Right forelimb (tissue), 1 donor: ENCODE results near the gene TYMP.

Experiments
- DNase-seq: peaks from one replicate; pipeline ENCODE4 v3.0.0-alpha.2; 2018

TYMP gene, protein sequence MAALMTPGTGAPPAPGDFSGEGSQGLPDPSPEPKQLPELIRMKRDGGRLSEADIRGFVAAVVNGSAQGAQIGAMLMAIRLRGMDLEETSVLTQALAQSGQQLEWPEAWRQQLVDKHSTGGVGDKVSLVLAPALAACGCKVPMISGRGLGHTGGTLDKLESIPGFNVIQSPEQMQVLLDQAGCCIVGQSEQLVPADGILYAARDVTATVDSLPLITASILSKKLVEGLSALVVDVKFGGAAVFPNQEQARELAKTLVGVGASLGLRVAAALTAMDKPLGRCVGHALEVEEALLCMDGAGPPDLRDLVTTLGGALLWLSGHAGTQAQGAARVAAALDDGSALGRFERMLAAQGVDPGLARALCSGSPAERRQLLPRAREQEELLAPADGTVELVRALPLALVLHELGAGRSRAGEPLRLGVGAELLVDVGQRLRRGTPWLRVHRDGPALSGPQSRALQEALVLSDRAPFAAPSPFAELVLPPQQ

DNA sequence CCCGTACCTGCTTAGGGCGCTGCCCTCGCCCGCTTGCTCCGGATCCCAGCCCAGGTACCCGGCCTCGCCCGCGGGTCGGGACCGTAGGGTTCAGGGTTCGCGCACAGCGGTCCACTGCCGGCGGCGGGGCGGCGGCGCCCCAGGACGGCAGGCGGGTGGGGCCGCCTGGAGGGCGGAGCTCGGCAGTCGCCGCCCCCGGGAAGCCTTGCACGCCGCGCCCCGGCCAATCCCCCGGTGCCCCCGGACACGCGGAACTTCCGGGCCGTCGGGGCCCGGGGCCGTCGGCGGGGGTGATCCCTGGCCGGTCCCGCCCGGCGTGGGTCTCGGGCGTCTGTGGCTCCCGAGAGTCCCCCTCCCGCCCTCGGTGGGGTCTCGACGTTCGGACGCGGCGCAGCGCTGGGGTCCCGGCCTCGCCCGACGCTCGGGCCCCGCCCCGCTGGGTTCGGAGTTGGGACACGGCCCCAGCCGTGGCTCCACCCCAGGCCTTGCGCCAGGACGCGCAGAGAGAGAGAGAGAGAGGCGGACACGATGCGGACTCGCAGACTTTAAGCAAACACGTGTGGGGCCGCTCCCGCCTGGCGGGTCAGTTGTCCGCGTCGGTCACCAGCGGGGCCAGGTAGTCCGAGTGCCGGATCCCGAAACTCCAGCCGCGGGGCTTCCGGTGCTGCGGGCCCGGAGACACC is at the start of gene TYMP:
Gene TYMP (minus strand): TSS at position 116 of the 683 bp plus-strand sequence. CDS start 303 bp downstream, outside the sequence.
- peak; percentile 79 for DNase-seq

DNA sequence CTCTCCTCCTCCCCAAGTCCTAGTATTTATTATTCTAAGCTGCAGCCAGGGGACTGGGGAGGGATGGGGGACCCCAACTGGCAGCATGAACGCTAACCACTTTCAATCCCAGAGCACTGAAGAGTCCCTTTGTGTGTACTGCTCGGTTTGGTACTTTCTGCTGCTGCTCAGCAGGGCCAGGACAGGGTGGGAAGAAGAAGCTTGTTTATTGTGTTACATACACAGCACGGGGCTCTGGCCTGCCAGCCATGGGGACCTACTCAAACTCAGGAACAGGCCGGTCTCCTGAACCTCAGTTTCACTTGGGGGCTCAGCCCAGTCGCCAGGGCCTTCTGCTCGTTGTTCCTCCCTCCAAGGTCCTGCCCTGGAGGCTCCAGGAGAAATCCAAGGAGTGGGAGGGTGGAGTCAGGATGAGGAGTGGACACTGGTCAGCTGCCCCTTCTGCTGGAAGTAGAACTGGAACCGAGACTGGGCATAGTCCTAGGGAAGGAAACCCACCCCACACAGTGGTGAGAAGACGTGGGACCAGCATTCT is 49.0 kb upstream of the TYMP start:
- DNase-seq: no peak

DNA sequence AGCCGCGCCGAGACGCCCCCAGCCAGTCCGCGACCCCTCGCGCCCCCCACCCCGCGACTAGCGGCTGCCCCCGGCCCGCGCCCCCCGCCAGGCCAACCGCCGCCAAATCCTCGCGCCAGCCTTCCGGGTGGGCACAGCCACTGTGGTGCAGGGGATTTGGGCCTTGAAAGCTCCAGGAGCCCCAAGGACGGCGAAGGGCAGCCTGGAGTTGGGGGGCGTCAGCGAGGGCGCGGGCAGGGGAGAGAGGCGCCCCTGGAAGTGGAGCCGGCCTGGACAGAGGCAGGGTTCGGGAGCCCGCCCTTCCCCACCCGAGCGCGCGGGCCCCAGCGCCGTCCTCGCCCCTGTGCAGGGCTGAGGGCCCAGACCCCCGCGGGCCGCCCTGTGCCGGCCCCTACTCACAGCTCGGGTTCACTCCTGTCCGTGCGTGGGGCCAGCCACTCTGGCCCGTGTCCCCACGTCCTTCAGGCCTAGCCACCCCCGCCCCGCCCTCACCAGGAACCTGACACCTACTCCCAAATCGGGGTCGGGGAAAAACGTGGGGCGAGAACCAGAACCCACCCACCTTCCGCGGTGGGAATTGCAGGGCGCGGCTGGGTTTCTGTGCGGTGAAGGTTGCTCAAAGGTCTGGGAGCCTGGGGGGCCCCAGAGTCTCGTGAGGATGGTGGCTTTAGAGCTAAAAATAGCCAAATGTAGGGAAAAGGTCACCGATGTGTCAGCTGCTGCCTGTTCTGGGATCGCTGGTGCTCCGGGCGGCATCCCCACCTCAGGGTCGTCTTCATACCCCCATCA is 48.4 kb upstream of the TYMP start, which contains the start of gene CPT1B:
Gene CPT1B (minus strand): TSS at position 441 of the 789 bp plus-strand sequence. CDS start 512 bp downstream, outside the sequence.
- DNase-seq: no peak

DNA sequence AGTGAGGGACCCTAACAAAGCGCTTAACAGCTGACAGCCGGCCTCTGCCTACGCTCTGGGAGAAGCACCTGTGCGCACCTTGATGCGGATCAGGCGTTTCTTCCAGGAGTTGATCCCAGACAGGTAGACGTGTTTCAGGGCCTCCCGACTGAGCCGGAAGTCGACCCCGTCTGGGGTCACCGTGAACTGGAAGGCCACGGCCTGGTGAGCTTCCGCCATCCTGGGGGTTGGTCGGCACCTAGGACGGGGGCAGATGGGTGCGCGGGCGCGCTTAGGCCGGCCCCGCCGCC is 47.8 kb upstream of the TYMP start:
- DNase-seq: no peak

DNA sequence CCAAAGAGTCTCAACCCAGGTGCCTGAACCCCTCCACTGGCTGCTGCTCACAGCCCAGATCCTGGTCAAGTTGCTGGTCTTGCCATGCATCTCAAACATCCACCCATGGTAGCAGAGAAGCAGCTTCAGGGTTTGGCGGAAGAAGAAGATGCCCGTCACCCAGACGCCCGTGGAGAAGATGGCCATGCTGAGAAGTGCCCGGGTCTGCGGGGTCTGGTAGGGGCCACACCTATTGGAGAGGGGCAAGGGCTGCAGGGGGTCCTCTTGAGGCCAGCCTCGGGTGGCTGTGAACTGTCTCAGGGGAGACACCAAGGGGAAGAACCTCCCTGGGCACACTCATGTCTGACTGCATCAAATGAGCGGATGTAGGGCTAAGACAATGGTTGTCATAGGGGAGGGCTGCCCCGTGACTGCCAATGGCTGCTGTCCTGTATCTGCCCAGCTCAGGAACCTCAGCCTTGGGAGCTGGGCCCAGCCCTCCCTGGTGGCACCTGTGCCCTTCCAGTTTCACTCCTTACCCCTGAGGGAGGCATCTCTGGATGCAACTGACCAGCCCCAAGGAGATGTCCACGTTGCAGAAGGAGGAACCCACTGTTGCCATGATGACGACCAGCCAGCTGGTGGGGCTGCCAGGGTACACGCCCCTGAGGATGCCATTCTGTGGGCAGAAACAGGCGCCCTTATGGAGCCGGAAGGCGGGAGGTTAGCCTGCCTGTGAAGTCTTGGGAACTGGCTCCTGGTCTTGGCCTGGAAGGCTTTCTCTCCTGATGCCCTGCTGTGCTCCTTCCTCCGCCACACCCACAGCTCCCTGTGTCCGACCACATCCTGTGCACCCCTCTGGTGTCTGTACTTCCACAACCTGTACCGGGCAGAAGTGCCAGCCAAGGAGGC is 47.2 kb upstream of the TYMP start:
- DNase-seq: no peak

DNA sequence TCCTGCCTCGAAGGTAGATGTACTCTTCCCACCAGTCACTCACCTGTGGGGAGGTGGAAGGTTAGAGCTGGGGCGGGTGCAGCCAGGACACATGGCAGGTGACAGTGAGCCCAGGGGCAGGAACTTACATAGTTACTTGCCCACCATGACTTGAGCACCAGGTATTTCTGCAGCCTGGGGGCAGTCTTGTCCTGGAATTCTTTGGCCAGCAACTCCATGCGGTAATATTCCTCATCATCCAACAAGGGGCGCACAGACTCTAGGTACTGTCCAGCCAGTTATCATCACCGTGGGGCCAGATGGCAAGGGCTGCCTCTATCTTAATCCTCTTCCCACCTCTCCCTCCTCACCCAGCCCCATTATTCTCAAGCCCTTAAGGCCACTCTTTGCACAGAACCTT is 46.3 kb upstream of the TYMP start:
- DNase-seq: no peak

DNA sequence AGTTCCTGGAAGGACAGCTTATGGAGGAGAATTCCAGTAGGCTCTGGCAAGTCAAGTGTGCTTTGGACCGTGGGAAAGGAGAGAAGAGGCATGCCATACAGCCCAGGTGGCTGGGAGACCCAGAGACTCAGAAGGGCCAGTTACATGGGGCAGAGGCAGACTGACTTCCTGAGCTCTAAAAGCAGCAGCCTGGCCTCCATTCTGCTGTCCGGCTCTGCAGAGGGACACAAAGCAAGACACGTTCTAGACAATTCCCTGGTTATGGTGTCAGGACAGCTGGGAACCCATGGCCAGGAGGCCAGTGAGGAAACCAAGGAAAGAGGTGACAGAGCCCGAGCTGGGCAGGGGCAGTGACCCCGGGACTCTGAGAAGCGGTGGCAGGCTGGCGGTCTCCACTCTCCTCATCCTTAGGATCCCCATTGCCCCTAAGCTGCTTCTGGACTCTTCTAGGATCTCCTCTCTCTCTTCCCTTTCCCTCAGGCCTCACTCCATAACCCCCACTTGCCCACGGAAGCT is 45.7 kb upstream of the TYMP start:
- DNase-seq: no peak

DNA sequence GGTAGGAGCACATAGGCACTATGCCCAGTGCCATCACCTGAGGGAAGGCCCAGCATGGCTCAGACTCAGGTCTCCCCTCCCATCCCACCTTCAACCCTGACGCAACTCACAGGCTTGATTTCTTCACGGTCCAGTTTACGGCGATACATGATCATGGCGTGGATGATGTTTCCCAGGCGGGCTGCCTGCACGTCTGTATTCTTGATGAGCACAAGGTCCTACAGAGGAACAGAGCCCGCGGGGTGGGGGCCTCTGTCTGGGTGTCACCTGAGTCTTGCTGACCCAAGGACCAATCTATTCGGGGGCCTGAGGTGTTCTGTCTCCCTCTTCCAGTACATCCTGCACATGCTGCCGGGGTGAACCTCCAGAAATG is 44.6 kb upstream of the TYMP start:
- DNase-seq: no peak

DNA sequence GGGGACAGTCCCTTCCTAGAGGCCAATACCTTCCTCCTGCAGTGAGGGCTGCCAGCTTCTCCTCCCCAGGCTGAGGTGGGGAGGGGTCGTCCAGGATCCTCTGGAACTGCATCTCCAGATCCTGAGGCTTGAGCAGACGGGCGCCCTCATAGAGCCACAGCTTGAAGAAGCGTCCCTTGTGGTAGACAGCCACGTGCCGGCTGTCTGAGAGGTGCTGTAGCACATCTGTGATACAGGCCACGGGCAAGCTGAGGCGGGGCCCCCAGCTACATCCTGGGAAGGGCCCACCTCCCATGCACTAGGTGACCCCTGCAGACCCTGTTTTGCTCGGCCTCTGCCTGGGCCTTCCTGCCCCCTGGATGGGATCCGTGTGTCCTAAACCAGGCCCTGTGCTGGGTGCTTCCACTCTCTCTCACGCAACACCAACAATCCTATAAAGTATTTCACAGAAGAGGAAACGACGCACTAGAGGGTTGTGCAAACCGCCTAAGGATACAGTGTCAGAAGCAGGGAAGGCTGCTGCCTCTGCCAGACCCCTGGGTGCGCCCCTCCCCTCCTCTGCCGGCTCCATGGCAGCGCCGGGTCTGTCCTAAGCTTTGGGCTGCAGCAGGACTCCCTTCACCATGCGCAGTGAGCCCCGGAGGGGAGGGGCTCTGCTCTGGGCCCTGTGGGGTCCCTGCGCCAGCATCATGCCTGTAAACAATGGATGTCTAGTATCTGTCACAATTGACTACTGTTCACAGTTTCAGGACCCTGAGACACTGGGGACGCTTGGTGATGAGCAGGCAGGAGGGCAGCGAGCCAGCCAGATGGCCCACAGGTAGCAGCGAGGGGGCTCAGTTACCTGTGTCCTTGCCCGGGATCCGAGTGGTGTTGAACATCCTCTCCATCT is 43.9 kb upstream of the TYMP start:
- no peak for DNase-seq

DNA sequence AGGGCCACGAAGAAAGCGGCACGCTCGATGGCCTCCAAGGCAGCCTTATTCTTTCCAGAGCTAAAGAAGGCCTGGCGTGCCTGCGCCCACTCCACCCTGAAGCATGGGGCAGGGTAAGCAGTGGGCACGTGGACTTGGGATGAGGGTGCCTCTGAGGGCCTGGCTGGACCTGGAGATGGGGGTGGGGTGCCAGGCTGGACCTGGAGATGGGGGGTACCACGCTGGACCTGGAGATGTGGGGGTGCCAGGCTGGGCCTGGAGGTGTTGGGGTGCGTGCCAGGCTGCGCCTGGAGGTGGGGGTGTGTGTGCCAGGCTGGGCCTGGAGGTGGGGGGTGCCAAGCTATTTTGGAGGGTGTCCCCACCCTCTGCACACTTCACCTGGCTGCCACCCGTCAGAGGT is 43.2 kb upstream of the TYMP start:
- no peak for DNase-seq

DNA sequence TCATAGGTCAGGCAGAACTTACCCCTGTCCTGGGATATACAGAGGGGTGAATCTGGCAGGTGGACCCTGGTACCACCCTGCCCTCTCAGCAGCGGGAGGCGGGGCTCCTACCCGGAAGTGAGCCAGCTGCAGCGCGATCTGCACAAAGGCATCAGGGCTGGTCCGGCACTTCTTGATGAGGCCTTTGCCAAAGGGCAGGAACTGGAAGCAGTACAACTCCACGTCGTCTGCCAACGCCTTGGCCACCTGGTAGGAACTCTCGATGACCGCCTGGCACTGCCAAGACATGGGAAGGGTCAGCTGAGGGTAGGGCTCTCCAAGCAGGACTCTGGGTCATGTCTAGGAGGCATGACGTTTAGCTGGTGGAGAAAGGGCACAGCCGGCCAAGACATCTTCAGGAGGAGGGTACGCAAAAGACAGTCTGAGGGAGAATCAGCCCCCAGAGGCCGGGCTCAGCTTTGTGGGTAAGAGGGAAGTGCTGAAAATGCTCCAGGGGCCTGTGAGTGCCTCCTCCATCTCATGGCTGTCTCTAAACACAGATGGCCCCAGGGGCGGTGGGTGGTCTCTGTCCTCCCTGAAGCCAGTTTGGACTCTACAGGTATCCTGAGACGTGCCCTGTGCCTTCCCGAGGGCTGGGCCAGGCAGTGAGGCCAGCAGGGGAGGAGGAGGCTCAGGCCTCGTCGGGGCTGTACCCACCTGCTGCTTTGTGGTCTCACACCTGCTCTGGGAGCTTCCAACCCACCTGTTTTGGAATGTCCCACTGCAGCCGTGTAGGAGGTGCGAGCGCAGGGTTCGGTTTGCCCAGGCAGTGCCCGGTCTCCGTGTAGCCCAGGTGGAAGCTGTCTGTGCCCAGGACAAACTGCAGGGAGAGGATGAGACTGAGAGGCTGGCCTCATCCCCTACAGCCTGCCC is 41.7 kb upstream of the TYMP start:
- DNase-seq: no peak

DNA sequence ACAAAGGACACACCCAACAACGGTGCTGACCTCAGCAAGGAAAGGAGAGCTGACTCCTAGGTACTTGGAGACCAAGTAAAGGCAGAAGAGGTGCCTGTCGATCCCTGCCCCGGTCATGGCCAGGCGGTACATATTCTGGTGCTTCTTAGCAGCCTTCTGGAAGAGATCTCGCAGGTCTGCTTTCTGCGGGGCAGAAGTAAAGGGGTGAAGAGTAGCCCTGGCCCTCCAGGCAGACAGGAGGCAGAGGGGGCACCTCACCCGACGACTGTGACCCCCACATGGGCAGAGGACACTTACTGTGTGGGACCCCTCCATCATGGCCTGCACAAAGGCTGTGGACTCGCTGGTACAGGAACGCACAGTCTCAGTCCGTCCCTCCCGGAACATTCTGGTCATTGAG is 41.0 kb upstream of the TYMP start:
- no peak for DNase-seq

DNA sequence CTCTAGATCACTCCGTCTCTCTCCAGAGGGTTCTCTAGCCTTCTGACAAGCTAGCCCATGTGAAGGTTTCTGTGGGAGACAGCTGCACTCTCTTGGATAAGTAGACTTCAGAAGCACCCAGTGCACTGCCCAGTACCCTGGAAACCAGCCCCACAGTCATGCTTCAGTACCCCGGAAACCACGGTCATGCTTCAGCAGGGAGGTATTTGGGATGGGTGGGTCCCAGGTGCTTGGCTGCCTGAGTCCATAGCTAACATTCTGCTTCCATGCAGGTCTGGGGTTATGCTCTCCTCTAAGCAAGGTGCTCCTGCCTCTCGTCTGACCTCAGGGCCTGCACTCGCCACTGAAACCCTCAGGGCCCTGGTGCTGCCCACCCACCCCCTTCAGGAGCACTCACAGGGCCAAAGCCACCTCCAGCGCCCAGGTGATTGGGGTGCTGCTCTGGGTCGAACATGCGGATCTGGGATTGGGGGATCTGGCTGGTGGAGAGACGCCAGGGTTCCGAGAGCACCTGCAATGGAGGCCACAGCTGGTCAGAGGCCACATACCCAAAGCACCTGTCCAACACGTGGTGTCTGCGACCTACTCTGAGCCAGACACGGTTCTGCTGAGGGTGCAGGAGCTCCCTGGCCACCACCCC is 40.2 kb upstream of the TYMP start:
- DNase-seq: no peak

DNA sequence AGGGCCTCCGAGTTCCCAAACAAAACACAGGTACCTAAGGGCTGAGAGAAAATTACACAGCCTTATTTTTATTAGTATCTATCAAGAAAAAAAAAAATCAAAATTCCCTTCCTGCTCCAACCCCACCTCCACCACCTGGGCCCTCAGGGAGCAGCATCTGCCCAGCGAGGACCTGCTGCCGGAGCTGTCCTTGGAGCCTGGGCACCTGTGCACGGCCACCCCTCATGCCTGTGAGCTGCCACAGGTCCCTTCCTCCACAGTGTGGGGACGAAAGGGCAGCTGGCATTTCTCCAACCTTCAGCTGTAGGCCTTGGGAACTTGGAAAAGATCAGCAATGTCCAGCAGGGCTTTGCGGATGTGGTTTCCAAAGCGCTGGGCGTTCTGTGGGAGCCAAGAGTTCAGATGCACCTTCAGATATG is 39.2 kb upstream of the TYMP start:
- DNase-seq: no peak

DNA sequence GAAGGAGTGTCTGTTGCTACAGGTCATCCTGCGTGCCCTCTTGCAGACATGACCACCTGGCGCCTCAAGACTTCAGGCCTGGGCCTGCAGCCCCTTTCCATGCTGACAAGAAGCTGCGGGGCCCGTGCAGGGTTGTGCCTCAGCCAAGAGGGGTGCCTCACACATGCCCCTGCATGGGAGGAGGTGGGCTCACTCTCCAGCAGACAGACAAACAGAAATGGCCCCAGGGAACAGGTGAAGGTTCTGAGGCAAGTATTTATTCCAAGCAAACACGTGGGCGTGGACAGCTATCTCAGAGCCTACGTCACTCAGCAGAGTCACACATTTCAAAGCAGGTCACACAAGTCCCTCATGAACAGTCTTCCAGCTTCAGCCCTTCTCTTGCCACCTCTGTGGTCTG is 38.8 kb upstream of the TYMP start:
- no peak for DNase-seq

DNA sequence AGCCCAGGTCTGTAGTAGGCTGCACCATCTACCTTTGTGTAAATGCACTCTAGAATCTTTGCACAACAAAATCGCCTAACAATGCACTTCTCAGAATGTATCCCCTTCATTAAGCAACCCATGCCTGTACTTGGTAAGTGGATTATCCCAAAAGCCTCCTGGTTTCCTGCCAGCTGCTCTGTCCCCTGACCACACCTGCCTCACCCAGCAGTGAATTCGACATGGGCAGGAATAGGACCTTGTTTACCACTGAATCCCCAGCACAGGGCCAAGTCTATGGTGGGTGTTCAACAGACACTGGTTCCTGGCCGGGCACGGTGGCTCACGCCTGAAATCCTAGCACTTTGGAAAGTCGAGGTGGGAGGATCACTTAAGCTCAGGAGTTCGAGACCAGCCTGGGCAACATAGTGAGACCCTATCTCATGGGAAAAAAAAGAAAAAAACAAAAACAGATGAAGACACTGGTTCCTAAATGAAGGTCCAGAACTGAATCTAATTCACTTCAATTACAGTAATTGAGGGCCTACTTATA is 38.0 kb upstream of the TYMP start:
- DNase-seq: no peak

DNA sequence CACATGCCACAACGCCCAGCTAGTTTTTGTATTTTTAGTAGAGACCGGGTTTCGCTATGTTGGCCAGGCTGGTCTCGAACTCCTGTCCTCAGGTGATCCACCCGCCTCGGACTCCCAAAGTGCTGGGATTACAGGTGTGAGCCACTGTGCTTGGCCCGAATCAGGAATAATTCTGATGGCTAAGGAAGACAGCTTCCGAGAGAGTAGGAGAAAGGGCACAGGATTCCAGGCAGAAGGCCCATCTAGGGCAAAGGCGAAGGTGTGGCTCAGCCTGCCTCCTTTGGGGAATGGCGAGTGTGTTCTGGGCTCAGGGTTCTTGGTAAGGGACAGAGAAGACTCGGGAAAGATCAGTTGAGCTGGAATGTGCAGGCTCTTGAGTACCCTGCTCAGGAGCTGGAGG is 34.5 kb upstream of the TYMP start:
- DNase-seq: no peak

DNA sequence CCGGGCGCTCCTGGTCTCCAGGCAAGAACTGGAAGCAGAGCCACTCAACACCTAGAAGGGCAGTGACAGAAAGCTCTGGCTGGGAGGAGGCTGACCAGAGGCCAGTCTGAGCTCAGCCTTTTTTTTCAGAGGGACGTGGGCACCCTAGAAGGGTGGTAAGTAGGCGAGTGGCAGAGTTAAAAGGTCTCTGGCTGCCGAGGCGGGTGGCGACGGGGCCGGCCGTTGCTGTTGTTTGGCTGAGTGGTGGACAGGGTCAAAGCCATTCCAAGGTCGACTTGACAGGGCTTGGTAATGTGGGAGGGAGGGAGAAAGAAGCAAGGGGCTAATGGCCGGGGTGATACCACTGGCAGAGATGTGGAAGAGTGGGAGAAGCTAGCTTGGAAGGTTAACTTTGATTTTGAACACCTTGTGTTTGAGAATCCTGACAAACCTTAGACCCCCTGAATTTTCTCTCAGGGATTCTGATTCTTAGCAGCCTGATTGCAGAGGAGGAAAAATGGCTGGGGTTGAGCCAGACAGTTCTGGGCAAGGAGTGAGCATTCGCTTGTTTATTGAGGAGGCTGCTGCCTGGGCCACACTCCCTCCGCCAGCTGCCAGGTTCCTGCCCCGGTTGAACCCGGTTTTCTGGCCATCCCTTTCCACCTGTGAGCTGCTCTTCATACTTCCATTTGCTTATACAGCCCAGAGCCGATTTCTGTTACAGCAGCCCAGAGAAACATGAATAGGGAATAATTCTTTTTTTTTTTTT is 33.8 kb upstream of the TYMP start:
- no peak for DNase-seq
